Prostate gland (tissue), 2 donors: ENCODE results near the gene ERICH6. TPM values are rescaled to one million over a fixed set of nuclear protein-coding genes. Genes with fewer than 3 reads are reported as not detected.

Experiments used
- DNase-seq: peaks from one replicate; pipeline ENCODE4 v3.0.0-alpha.2; 2019; ENCODE audit warnings: low spot score
- H3K27ac ChIP-seq, 2 donors: fragments of 200-600 bp; sonication (generic); 2 replicates each; pipeline ENCODE4 v1.5.1; 2017 to 2019
- H3K27me3 ChIP-seq: fragments of 200-600 bp; sonication (generic); replicated peaks from 2 replicates; pipeline ENCODE4 v1.5.1; 2019; ENCODE audit not compliant: insufficient read depth
- H3K36me3 ChIP-seq, 2 donors: fragments of 200-600 bp; sonication (generic); 1 replicate in 1 of 2; 2 replicates in 1 of 2; pipeline versions ENCODE4 v1.5.1 to v1.8.1; 2017 to 2019
- H3K4me1 ChIP-seq: fragments of 200-600 bp; sonication (generic); replicated peaks from 2 replicates; pipeline ENCODE4 v1.5.1; 2019
- H3K4me3 ChIP-seq, 2 donors: fragments of 200-600 bp; sonication (generic); 2 replicates each; pipeline ENCODE4 v1.5.1; 2017 to 2019
- H3K9me3 ChIP-seq: fragments of 200-600 bp; sonication (generic); 2 replicates; pipeline ENCODE4 v1.5.1; 2017
- POLR2A ChIP-seq: fragments of 450-650 bp; IDR thresholded peaks from one replicate; pipeline ENCODE4 v1.6.1; 2016; ENCODE audit warnings: antibody characterized with exemption, mild to moderate bottlenecking
- POLR2AphosphoS5 ChIP-seq: sonication (generic); formaldehyde crosslinking; IDR thresholded peaks from one replicate; pipeline ENCODE4 v1.6.1; 2017; ENCODE audit warnings: antibody characterized with exemption
- WGBS: methylation state at CpG from one replicate; pipeline ENCODE4 v1.1.5; 2018; 5-methylcytosine and 5-hydroxymethylcytosine counted together
- intact Hi-C: fragments of 100-400 bp; cut with DNase I; formaldehyde crosslinking; loops from one replicate; pipeline ENCODE4 v1.14.2; 2022
- total RNA-seq, 2 donors: library from RNA; depleted of rRNA; stranded (reverse); fragments of >200 nt; gene quantifications; one replicate each; pipeline ENCODE4 v1.1.0, GENCODE V29; 2016
- TF ChIP-seq, protein P1 (sequence below), 4 experiments: fragments of 200-600 bp in 2 of 4; fragments of 450-650 bp in 2 of 4; sonication (generic) in 2 of 4; IDR thresholded peaks; 1 replicate in 3 of 4; 2 replicates in 1 of 4; pipeline ENCODE4 v1.5.1; 2016 to 2019; ENCODE audit warnings: antibody characterized with exemption in 4 of 4, mild to moderate bottlenecking in 2 of 4, moderate library complexity in 2 of 4

Gene ERICH6
- total RNA-seq, 2 donors from 2014 or later, result 0.09 to 0.57 TPM

DNA sequence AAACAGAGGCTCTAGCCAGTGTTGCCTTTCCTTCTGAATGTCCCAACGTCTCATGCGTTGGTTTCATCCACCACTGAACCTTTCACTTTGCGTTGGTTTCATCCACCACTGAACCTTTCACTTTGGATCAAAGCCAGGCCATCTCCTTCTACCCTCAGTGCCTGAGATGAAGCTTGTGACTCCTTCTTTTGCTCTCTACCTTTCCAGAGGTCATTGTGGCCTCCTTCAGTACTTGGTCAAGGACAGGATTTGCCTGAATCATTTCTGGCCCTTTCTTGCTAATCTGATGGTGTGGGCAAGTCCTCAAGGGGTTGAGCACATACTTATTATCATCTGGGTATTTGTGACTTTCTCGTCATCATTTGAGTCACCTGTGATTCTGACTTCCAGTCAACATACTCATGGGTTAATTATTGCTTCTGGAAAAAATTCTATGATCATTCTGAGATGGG, 50.6 kb downstream of the ERICH6 start:
- Histone ChIP-seq H3K27ac (no peak overlapping the region), H3K36me3 (no peaks in the 10 kb centered on the region), H3K4me3 (no peak overlapping the region), H3K9me3 (no peaks in the 10 kb centered on the region), H3K27me3 (no peaks in the 10 kb centered on the region), H3K4me1 (no peaks in the 10 kb centered on the region)
- no peak for DNase-seq
- intact Hi-C loops, result no loop called here
- no peak for TF ChIP-seq POLR2A
- WGBS, result 94% methylated on average over 4 of the region's 4 CpGs

DNA sequence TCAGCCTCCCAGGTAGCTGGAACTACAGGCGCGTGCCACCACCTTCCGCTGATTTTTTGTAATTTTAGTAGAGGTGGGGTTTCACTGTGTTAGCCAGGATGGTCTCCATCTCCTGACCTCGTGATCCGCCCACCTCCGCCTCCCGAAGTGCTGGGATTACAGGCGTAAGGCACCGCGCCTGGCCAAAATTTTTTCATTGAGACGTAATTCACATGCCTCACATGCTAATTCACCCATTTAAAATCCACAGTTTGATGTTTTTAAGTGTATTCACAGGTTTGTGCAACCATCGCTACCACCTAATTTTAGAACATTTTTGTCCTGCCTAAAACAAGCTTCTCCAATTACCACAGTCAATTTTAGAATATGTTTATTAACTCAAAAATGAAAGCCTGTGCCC, 63.5 kb downstream of the ERICH6 start:
- no peak overlapping the region for H3K4me3 ChIP-seq
- H3K9me3 ChIP-seq, result no peaks in the 10 kb centered on the region
- H3K27ac ChIP-seq, result no peak overlapping the region
- intact Hi-C loops, result no loop called here
- no peaks in the 10 kb centered on the region for H3K36me3 ChIP-seq
- 96% methylated on average over 12 of the region's 12 CpGs for WGBS
- TF ChIP-seq, protein P1, sequence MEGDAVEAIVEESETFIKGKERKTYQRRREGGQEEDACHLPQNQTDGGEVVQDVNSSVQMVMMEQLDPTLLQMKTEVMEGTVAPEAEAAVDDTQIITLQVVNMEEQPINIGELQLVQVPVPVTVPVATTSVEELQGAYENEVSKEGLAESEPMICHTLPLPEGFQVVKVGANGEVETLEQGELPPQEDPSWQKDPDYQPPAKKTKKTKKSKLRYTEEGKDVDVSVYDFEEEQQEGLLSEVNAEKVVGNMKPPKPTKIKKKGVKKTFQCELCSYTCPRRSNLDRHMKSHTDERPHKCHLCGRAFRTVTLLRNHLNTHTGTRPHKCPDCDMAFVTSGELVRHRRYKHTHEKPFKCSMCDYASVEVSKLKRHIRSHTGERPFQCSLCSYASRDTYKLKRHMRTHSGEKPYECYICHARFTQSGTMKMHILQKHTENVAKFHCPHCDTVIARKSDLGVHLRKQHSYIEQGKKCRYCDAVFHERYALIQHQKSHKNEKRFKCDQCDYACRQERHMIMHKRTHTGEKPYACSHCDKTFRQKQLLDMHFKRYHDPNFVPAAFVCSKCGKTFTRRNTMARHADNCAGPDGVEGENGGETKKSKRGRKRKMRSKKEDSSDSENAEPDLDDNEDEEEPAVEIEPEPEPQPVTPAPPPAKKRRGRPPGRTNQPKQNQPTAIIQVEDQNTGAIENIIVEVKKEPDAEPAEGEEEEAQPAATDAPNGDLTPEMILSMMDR (IDR thresholded peaks at IDR 0.05), result no peak
- TF ChIP-seq POLR2AphosphoS5, result no peak
- no peak for TF ChIP-seq POLR2A
- no peaks in the 10 kb centered on the region for H3K27me3 ChIP-seq
- no peak for DNase-seq
- no peaks in the 10 kb centered on the region for H3K4me1 ChIP-seq

DNA sequence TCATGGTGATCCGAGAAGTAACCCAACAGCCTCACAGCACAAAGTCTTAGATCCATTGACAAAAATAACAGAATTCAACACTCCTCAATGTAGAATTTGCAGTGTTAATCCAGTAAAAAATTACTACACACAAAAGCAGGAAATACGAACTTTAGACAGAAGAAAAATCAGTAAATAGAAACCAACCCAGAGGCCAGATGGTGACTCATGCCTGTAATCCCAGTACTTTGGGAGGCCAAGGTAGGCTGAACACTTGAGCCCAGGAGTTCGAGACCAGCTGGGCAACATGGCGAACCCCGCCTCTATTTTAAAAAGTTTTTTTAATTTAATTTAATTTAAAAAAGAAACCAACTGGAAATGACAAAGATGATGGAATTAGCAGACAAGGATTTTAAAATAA, 64.5 kb downstream of the ERICH6 start:
- no peaks in the 10 kb centered on the region for H3K27me3 ChIP-seq
- intact Hi-C loops, result no loop called here
- WGBS, result 71% methylated on average over 5 of the region's 5 CpGs
- TF ChIP-seq POLR2A, result no peak
- TF ChIP-seq, protein P1 (IDR thresholded peaks at IDR 0.05), result no peak
- no peak for TF ChIP-seq POLR2AphosphoS5
- no peaks in the 10 kb centered on the region for H3K4me1 ChIP-seq
- no peak overlapping the region for H3K4me3 ChIP-seq
- H3K9me3 ChIP-seq, result no peaks in the 10 kb centered on the region
- H3K27ac ChIP-seq, result no peak overlapping the region
- H3K36me3 ChIP-seq, result no peaks in the 10 kb centered on the region
- DNase-seq, result no peak

DNA sequence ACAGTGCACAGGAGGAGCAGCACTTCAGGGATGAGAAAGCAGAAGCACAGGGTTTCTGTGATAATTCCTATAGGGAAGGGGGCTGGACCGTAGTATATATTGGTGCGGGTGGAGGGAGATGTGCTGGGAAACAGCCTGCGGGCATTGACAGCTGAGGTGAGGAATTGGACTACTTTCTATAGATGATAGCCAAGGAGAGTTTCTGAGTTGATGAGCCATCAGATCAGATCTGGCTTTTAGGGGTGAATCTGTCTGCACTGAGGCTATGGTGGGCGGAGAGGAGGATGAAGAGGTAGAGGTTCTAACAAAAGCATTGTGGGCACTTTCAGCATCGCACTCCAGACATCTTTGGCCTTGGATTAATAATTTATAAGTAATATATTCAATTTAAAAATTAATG, 67.5 kb downstream of the ERICH6 start:
- no peaks in the 10 kb centered on the region for H3K9me3 ChIP-seq
- intact Hi-C loops, result no loop called here
- TF ChIP-seq, protein P1 (IDR thresholded peaks at IDR 0.05), result no peak
- TF ChIP-seq POLR2A (no peak), POLR2AphosphoS5 (no peak)
- no peaks in the 10 kb centered on the region for H3K36me3 ChIP-seq
- no peak overlapping the region for H3K4me3 ChIP-seq
- no peak overlapping the region for H3K27ac ChIP-seq
- no peaks in the 10 kb centered on the region for H3K4me1 ChIP-seq
- no peak for DNase-seq
- WGBS, result 95% methylated on average over 5 of the region's 5 CpGs
- no peaks in the 10 kb centered on the region for H3K27me3 ChIP-seq

DNA sequence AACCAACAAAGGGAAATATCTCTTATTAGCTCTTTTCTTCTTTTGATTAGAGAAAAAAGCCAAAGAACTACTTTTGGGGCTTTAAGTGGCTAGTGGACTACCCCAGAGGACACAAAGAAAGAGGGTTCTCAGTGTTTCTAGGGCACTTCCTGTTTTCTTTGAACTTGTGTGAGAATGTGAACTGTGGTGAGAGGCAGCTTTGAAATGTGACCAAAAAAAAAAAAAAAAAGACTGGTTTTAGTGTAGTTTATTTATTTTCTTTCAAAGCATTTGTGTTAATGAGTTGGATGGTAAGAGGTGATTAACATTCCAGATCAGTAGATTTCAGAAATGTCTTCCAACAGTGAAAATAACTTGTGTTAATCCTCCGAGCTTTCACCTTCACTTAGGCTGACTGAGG, 68.2 kb downstream of the ERICH6 start:
- intact Hi-C loops, result no loop called here
- TF ChIP-seq, protein P1 (IDR thresholded peaks at IDR 0.05), result no peak
- no peak for TF ChIP-seq POLR2A
- TF ChIP-seq POLR2AphosphoS5, result no peak
- Histone ChIP-seq H3K27me3 (no peaks in the 10 kb centered on the region), H3K36me3 (no peaks in the 10 kb centered on the region), H3K4me1 (no peaks in the 10 kb centered on the region), H3K27ac (no peak overlapping the region), H3K4me3 (no peak overlapping the region), H3K9me3 (no peaks in the 10 kb centered on the region)
- 30% methylated on average over 1 of the region's 1 CpG for WGBS
- no peak for DNase-seq
